Ishikawa (cell line): ENCODE measurements around the gene DIP2A.

Experiments used
- CREB1 ChIP-seq: IDR thresholded peaks from 2 replicates; pipeline ENCODE4 v1.6.1; 2012; ENCODE audit warnings: low read depth
- EP300 ChIP-seq: IDR thresholded peaks from 2 replicates; pipeline ENCODE4 v1.6.1; 2012; ENCODE audit warnings: borderline replicate concordance
- RAD21 ChIP-seq: IDR thresholded peaks from 2 replicates; pipeline ENCODE4 v1.6.1; 2012; ENCODE audit warnings: low read depth
- TCF12 ChIP-seq: IDR thresholded peaks from 2 replicates; pipeline ENCODE4 v1.6.1; 2012; ENCODE audit warnings: low read depth
- TF ChIP-seq, protein P1 (sequence below): IDR thresholded peaks from 2 replicates; pipeline ENCODE4 v1.6.1; 2012; ENCODE audit warnings: low read depth, mild to moderate bottlenecking

DNA sequence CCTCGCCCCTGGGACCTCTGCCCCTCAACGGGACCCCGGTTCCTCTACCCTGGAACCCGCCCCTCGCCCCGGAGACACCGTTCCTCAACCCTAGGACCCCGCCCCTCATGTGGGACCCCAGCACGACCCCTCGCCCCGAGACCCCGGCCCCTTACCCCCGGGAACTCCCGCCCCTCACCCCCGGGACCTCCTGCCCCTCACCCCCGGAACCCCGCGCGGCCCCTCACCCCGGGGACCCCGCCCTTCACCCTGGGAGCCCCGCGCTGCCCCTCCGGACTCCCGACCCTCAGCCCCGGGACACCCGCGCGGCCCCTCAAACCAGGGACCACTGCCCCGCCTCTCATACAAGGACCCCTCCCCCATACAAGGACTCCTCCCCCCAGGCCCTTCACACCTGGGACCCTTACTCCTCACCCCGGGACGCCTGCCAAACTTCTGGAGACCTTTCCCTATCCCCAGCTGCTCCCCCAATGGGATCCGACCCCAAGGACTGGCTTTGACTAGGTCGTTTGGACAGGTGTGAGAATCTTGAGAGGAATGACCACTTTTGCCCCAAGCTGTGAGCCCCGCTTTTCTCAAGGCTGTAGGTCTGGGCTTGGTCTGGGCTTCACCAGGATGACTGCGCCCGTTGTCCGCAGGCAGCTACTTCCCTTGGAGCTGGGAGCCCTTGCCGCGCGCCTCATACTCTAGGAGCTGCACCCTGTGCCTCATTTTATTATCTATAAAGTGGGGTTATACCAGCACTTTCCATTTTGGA, 843 bp downstream of the DIP2A start:
- TF ChIP-seq TCF12 (no peak), EP300 (no peak), CREB1 (no peak), RAD21 (no peak)
- TF ChIP-seq, protein P1, sequence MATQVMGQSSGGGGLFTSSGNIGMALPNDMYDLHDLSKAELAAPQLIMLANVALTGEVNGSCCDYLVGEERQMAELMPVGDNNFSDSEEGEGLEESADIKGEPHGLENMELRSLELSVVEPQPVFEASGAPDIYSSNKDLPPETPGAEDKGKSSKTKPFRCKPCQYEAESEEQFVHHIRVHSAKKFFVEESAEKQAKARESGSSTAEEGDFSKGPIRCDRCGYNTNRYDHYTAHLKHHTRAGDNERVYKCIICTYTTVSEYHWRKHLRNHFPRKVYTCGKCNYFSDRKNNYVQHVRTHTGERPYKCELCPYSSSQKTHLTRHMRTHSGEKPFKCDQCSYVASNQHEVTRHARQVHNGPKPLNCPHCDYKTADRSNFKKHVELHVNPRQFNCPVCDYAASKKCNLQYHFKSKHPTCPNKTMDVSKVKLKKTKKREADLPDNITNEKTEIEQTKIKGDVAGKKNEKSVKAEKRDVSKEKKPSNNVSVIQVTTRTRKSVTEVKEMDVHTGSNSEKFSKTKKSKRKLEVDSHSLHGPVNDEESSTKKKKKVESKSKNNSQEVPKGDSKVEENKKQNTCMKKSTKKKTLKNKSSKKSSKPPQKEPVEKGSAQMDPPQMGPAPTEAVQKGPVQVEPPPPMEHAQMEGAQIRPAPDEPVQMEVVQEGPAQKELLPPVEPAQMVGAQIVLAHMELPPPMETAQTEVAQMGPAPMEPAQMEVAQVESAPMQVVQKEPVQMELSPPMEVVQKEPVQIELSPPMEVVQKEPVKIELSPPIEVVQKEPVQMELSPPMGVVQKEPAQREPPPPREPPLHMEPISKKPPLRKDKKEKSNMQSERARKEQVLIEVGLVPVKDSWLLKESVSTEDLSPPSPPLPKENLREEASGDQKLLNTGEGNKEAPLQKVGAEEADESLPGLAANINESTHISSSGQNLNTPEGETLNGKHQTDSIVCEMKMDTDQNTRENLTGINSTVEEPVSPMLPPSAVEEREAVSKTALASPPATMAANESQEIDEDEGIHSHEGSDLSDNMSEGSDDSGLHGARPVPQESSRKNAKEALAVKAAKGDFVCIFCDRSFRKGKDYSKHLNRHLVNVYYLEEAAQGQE, result no peak
